Measurements from ENCODE around the gene ADTRP. TPM values are rescaled to one million over a fixed set of nuclear protein-coding genes. Genes with fewer than 3 reads are reported as not detected.
A peak's percentile ranks its signal among the peaks of the same experiment; 100 is the strongest.
"Not testable (repeated sequence)": the region's sequence is repeated elsewhere in the genome, so short reads cannot be mapped to it uniquely, and the experiment has no call there.

ADTRP gene
- total RNA-seq, 1 donor from 2014 or later, result not detected

DNA sequence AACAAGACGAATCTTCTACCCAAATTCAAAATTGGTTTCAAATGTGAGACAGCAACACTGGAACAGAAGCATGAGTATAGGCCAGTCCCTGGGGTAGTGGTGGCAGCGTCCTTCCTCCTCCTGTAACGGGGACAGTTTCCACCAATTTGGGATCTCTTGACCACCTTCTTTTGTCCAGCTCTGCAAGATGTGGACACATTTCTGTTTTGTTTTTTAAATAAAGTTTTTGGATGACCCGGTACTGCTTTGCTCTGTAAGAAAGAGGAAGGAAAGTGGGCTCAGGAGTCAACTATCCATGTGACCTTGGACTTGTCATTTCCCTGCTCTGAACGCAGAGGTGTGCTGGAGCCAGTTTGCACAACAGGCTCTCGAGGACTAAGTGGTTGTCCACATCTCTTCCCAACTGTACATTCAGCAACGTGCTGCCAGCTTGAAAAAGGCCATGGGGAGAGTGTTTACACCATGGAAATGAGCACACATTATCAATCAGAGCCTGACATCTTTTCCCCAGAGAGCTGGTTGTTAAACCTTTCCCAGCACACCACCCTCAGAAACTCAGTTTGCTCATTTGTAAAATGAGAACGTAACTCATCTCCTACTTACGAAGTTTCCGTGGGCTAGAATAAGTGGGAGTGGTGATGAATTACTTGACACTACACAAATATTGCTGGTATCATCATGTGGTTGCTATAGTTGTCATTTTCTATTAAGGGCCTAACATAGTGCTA, 66.5 kb downstream of the ADTRP start:
- ATAC-seq (ENCODE audit: poor library complexity) (no peak), DNase-seq (no peak)
- intact Hi-C loops (cut with DNase I), result no loop called here

DNA sequence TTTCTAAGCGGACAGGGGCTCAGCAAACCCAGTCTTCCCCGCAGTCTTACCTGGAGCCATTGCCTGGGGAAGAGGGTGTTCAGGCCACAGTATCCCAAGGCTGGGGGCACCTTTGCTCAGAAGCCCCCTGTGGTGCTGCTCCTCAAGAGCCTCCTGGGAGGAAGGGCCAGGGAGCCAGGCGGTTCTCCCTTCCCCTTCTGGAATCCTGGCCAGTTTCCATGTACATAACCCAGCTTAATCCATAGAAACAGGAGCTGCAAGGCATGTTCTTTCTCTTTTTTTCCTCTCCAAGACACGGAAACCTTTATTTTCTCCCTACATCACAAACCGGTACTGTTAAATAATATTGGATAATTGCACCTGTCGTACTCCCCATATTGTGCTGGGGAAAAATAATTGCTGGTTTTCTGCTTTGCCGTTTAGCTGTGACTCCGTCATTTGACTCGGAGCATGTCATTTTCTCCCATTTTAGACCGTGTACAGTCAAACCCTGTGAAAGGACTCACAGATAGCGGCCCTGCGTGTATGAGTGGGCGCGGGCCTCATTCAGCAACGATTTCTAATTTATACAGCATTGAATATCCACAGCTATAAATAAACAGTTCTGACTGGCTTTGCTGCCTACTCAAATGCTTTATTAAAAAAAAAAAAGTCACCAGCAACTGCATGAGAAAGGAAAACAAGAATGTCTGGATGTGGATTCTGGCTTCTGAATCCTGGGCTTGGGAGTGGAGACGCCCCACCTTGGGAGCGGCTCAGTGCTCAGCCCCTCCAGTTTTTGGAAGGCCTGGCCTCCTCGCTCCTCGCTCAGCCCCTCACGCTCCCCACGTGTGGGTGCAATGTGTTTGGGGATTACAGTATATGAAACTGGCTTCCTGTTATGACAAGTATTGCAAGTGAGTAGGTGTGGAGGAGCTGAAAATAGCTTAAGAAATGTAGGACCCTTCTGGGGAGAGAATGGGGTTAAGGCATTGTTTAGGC, 67.3 kb downstream of the ADTRP start:
- ATAC-seq (ENCODE audit: poor library complexity) (no peak), DNase-seq (no peak)
- intact Hi-C loops (cut with DNase I), result no loop called here

DNA sequence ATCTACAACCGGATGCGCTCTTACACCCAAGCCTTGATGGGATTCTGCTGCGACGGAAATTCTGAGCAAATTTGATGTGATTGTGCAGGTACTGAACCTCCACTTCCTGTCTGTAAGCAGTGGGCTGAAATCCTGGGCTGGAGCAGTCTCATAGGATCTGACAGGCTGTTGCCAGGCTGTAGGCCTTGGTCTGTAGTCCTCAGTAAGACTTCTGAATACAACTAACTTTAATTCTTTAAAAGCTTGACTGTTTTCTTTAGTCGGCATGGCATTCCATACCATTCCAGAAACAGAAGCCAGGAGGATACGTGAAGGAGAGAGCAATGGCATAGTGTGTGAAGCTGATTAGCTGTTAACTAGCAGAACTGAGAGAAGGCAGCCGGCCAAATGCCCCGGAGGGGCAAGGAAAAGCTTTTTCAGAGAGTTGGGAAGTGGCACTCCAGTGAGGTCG, 68.3 kb downstream of the ADTRP start:
- ATAC-seq (ENCODE audit: poor library complexity) (no peak), DNase-seq (no peak)
- intact Hi-C loops (cut with DNase I), result no loop called here

DNA sequence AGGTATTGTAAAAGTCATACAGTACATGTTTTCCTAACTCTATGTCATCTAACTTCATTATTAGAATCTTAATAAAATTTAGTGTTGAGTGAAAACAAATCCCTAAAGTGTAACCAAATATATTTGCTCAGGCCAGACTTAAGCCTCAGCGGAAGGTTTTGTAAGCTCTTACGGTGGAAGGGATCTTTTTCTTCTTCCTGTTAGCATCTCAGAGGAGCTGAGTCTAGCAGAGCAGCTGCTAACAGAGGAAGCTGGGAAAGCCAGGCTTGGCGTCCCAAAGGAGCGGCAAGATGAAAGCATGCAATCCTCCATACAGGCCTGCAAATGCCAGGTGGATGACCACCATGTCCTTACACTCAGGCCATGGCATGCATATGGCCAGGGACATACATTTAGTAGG, 72.4 kb downstream of the ADTRP start:
- ATAC-seq (ENCODE audit: poor library complexity) (peak; percentile 72), DNase-seq (no peak)
- intact Hi-C loops (cut with DNase I), result no loop called here

DNA sequence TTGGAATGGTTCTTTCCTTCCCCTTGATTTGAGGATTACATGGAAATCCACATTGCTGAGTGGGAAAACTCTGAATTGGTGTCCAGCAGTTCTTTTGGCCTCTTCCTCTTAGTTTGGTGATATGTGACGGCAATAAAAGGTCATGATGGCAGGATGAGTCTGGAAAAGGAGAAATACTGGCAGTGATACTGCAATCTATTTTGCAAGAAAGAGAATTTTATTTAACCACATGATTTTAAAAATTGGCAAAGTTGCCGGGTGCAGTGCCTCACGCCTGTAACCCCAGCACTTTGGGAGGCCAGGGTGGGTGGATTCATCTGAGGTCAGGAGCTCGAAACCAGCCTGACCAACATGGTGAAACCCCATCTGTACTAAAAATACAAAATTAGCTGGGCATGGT, 73.1 kb downstream of the ADTRP start:
- DNase-seq (no peak), ATAC-seq (ENCODE audit: poor library complexity) (peak; percentile 37)
- intact Hi-C loops (cut with DNase I), result no loop called here

DNA sequence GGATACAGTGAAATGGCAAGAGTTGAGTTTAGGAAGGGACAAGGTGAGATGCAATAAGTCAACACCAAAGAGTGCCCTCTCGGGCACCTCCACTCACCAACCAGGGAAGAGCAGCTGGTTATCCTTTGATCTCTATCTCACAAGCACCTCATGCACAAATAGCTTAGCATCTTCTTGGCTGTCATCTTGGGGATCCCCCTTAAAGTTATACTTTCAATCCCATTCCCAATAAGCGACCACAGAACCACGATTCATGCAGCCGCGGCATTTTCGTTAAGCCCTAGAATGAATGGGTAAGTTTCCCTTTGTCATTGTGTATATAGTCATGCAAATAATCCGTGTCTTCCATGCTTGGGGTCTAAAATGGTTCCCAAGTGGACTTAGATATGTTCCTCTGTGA, 73.5 kb downstream of the ADTRP start:
- intact Hi-C loops (cut with DNase I), result no loop called here
- ATAC-seq (ENCODE audit: poor library complexity) (no peak), DNase-seq (no peak)

DNA sequence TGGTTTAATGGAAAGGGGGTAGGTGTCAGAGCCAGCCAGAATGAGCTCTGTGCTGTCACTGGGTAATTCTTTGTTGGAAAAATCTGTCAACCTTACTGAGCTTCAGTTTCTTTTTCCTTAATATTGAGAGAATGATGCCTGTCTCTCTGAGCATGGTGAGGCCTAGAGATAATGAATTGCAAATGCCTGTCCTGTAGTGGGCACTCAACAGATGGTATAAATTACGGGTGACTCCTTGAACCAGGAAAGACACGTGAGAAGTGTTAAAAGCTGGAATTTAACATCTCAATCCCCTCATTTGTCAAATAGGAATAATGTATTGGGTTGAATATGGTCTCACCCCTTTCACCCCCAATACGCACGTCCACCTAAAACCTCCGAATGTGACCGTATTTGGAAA, 74.9 kb downstream of the ADTRP start:
- DNase-seq (no peak), ATAC-seq (ENCODE audit: poor library complexity) (no peak)
- intact Hi-C loops (cut with DNase I), result no loop called here

DNA sequence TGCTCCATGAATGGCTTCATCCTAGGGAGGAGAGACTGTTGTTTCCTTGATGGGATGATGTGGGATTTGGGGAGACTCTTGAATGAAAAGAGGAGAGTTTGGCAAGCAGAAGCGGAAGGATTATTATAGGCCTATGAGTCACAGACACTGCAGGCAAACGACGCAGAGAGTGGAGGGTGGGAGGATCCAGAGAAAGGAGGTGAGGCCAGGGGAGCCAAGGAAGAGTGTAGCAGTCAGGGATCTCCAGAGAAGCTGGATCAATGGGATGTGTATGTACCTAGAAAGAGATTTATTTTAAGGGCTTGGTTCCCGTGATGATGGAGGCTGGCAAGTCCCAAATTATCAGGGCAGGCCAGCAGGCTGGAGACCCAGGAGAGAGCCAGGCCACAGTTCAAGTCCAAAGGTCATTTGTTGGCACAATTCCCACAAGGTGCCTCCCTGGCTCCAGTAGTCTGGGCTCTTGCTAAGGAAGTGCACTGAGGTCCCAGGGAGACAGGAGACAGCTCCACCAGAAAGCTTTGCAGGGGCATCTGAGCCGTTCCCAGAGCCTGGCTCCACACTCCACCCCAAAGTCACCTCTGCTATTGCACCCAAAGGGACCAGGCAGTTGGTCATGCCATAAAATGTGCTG, 76.0 kb downstream of the ADTRP start:
- intact Hi-C loops (cut with DNase I), result no loop called here
- no peak for DNase-seq
- ATAC-seq (ENCODE audit: poor library complexity), result no peak

DNA sequence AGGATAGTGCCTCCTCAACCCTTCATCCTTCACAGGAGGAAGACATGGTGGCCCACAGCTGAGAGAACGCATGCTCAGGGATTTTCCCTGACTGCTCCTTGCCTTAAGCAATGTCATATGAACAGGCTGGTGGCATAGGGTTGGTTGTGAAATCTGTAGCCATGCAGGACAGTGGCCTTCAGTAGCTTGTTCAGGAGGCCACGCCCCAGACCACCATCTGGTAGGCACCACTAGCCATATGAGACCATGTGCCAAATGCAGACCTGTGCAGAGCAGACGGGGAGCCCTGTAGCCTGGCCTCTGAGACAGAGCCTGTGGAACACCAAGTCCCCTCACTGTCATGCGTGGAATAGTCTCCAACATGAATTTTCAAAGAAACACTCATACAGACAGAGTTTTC, 76.5 kb downstream of the ADTRP start:
- intact Hi-C loops (cut with DNase I), result no loop called here

DNA sequence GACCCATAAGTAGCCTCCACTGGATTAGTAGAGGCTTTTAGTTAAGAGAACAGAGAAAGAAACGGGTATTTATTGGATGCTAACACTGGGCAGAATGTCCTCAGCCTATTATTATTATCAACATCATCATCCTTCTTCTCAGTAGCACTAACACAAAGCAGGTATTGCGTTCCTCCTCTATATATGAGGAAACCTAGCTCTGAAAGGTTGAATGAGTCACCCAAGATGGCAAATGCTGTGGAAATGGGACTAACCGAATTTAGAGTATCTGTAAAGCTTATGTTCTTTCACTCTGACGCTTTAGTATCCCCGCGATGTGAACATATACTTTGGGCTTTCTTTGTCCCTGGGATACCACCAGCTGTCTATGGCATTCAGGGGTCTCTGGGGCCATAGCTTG, 77.0 kb downstream of the ADTRP start:
- DNase-seq (no peak), ATAC-seq (ENCODE audit: poor library complexity) (no peak)
- intact Hi-C loops (cut with DNase I), result no loop called here

More for the DNA sequence above, 76.5 kb downstream of the ADTRP start:
- ATAC-seq (ENCODE audit: poor library complexity) (no peak), DNase-seq (no peak)

DNA sequence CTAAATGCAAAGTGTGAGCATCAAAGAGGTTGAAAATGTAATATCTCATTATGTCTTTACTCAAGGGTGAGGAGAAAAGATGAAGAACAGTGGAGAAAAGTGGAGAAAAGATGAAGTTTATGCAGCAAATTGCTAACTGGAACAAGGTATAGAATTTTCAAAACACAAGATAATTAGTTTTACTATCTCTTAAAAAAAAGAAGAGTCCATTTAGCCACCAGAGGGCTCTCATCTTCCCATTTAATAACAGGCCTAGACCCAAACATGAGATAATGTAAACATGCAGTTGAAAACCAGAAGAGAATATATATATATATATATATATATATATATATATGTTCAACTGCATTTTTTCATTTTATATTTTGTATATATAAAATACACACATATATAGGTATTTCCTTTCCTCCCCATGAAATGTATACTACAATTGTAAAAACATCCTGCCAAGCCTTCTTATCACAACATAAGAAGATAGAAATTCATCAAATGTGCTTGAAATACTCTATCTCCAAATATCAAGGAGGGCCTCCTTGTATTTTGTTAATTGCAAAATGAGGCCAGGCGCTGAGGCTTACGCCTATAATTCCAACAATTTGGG, 78.4 kb downstream of the ADTRP start:
- ATAC-seq (ENCODE audit: poor library complexity) (no peak), DNase-seq (no peak)
- intact Hi-C loops (cut with DNase I), result no loop called here

DNA sequence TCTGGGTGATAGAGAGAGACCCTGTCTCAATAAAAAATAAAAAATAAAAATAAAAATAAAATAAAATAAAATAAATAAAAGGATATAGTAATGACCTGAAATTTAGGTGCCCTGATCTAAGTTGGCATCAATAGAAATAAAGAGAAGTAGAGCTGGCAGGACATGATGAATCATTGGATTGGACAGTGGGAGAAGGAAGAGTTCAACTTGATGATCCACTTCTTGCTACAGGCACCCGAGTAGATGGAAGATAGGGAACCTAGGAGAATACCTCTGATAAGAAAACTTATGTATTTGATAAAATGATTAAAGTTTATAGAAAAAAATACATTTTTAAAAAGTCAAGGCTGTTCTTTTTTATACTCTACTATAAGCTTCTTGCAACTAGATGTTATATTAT, 79.0 kb downstream of the ADTRP start:
- no peak for DNase-seq
- ATAC-seq (ENCODE audit: poor library complexity), result no peak
- intact Hi-C loops (cut with DNase I), result no loop called here

DNA sequence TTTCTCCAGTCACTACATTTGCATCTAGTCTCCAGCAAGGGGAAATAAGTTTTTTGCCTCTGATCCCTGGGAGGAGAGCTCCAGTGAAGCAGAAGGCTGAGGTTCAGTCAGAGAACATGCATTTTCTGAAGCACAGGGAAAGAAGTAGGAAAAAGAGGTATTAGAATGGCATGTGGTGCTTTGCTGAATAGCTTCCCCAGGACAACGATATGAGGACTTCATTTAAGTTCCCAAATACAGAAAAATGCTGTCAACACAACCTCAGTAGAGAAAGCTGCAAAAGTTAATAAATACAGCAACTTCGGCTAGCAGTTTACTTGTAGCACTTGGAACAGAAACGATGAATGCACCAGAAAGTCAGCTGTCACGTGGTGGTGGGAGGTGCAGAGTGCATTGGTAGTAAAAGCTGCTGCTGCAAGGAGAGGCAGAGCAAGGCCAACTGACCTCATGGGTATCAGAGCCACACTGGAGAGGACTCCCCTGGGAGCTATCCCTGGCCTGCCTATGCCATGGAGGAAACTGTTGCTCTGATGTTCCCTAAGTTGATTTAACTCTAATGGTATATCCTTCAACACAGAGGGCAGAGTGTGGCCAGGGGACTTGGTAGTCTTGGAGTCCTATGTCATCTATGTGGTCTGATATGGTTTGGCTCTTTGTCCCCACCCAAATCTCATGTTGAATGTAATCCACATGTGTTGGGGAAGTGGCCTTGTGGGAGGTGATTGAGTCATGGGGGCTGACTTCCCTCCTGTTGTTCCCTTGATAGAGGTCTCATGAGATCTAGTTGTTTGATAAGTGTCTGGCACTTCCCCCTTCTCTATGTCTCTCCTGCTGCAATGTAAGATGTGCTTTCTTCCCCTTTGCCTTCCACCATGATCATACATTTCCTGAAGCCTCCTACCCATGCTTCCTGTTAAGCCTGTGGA, 85.9 kb downstream of the ADTRP start:
- ATAC-seq (ENCODE audit: poor library complexity) (no peak), DNase-seq (no peak)
- intact Hi-C loops (cut with DNase I), result no loop called here

DNA sequence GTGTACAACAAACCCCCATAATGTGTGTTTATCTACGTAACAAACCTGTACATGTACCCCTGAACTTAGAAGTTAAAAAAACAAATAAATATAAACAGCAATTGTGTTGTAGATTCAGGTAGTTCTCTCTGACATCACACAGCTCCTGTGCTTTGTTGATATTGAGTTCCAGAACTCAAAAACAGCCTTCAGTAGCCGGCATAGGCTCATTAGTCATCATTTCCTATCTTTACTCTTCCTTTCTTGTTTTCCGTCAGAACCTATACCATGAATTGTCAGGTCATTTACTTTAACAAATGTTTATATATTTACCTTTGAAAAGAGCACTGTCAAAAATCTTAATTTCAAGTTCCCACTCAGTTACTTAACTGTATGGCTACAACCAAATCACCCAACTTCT, 88.8 kb downstream of the ADTRP start:
- DNase-seq (no peak), ATAC-seq (ENCODE audit: poor library complexity) (no peak)
- intact Hi-C loops (cut with DNase I), result no loop called here

DNA sequence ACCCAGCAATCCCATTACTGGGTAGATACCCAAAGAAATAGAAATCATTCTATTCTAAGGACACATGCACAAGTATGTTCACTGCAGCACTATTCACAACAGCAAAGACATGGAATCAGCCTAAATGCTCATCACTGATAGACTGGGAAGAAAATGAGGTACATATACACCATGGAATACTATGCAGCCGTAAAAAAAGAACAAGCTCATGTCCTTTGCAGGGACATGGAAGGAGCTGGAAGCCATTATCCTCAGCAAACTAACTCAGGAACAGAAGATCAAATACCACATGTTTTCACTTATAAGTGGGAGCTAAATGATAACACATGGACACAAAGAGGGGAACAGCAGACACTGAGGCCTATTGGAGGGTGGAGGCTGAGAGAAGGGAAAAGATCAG, 89.2 kb downstream of the ADTRP start:
- DNase-seq; ATAC-seq (ENCODE audit: poor library complexity); intact Hi-C loops (cut with DNase I): not testable (repeated sequence)

DNA sequence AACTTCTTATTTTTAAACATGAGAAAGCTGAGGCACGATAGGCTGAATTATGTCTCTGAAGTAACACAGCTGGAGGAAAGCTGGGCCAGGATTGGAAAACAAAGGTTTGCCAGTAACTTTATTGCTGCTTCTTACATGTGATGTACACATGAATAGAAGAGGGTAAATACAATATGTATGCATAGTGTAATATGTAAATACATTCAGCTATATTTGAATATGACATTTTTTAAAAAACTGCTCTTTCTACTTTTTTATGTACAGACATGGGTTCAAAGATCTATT, 90.2 kb downstream of the ADTRP start:
- DNase-seq (no peak), ATAC-seq (ENCODE audit: poor library complexity) (no peak)
- intact Hi-C loops (cut with DNase I), result no loop called here

DNA sequence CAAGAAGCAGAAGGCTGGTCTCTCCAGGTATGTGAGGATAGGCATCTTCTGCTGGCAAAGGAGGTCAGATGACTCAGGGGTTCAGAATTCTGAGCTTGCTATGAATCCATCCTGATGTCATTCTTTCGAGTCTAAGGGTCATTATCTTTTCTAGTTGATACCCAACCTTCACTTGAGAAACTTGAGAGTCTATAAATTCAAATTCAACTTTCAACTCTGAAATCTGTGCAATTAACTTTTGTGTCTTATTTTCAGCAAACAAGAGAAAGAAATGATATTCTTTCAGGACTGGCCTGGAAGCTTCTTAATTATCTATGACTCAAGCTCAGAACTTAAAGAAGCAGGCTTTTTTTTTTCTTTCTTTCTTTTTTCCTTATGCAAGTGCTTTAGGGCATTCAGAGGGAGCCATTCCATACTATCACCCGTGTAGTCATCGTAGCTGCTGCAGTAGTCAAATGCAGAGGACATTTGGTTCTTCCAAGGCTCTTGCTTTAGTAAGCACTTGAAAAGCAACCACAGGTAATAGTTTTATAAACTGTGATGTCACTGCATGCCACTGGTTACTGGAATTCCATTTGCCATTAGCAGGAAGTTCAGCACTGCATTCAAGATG, 93.0 kb downstream of the ADTRP start:
- DNase-seq, result no peak

DNA sequence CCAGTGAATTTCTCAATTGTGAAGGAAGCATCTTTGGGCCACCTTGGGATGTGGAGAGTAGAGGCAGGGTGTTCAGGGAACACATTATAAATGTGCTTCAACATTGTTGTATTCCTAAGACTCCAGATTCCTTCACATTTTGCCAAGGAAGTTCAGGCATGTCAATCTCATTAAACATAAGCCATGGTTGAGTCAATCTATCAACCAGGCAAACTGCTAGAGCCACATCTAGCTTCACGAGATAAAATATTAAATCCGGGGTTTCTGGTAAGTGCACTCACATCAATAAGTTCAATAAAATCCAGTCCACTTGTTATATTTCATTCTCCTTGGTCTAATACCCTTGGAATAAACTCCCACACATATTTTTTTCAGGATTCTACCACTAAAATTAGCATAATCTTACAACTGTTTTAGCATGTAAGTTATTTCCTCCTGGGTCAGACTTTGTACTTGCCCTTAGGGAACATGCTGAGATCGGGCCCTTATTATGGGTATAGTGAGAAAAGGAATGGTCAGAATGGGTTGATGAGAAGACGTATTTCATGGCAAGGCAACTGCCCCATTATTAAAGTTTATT, 93.6 kb downstream of the ADTRP start:
- intact Hi-C loops (cut with DNase I), result no loop called here
- ATAC-seq (ENCODE audit: poor library complexity) (no peak), DNase-seq (no peak)

More for the DNA sequence above, 93.0 kb downstream of the ADTRP start:
- ATAC-seq (ENCODE audit: poor library complexity), result no peak
- intact Hi-C loops (cut with DNase I), result no loop called here
